GM23338 (cell line): ENCODE results near the gene ARHGAP19.

ENCODE experiments used
- CTCF ChIP-seq, 2 experiments: fragments of 200-600 bp in 1 of 2; sonication (generic) in 1 of 2; conservative IDR thresholded peaks; 2 replicates each; pipeline versions ENCODE4 v1.5.1 to v1.6.1; 2016 to 2017; ENCODE audit warnings: antibody characterized with exemption in 2 of 2, low read depth in 2 of 2, mild to moderate bottlenecking in 2 of 2, moderate library complexity in 1 of 2
- EZH2 ChIP-seq: fragments of 200-600 bp; sonication (generic); IDR thresholded peaks from one replicate; pipeline ENCODE4 v1.8.0; 2017; ENCODE audit warnings: antibody characterized with exemption, mild to moderate bottlenecking, low read depth; ENCODE audit not compliant: unreplicated experiment
- EZH2phosphoT487 ChIP-seq: fragments of 200-600 bp; sonication (generic); IDR thresholded peaks from one replicate; pipeline ENCODE4 v1.8.1; 2018; ENCODE audit warnings: antibody characterized with exemption; ENCODE audit not compliant: unreplicated experiment
- POLR2AphosphoS5 ChIP-seq: IDR thresholded peaks from 2 replicates; pipeline ENCODE4 v1.6.1; 2016; ENCODE audit warnings: antibody characterized with exemption, low read depth
- REST ChIP-seq: IDR thresholded peaks from one replicate; pipeline ENCODE4 v1.6.1; 2018; ENCODE audit warnings: antibody characterized with exemption; ENCODE audit not compliant: unreplicated experiment
- ZNF114 ChIP-seq: fragments of 250-450 bp; sonication (Bioruptor Pico); IDR thresholded peaks from 2 replicates; pipeline ENCODE4 v1.5.0; 2020; ENCODE audit warnings: mild to moderate bottlenecking, moderate library complexity

- TF ChIP-seq CTCF (conservative IDR thresholded peaks at IDR 0.05; ENCODE audit: low read depth in 2 of 2) (no peak), POLR2AphosphoS5 (no peak), EZH2phosphoT487 (no peak), EZH2 (no peak), ZNF114 (CRISPR knock-in tag) (no peak), REST (no peak)
These were observed 18.7 kb downstream of the ARHGAP19 start for GRCh38 chr10:97273700-97274099.
